Measurements from ENCODE around the gene DNTTIP2.
"Not testable (repeated sequence)": the region's sequence is repeated elsewhere in the genome, so short reads cannot be mapped to it uniquely, and the experiment has no call there.

The DNTTIP2 gene, protein sequence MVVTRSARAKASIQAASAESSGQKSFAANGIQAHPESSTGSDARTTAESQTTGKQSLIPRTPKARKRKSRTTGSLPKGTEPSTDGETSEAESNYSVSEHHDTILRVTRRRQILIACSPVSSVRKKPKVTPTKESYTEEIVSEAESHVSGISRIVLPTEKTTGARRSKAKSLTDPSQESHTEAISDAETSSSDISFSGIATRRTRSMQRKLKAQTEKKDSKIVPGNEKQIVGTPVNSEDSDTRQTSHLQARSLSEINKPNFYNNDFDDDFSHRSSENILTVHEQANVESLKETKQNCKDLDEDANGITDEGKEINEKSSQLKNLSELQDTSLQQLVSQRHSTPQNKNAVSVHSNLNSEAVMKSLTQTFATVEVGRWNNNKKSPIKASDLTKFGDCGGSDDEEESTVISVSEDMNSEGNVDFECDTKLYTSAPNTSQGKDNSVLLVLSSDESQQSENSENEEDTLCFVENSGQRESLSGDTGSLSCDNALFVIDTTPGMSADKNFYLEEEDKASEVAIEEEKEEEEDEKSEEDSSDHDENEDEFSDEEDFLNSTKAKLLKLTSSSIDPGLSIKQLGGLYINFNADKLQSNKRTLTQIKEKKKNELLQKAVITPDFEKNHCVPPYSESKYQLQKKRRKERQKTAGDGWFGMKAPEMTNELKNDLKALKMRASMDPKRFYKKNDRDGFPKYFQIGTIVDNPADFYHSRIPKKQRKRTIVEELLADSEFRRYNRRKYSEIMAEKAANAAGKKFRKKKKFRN

GRCh38 chr1:93878889-93879586 lies at the start of gene DNTTIP2:
DNTTIP2 (minus strand) TSS chr1:93879206; CDS start chr1:93879148, 58 bp downstream.
- DNase-seq (ENCODE audit: low read depth): peak; percentile 56

DNA sequence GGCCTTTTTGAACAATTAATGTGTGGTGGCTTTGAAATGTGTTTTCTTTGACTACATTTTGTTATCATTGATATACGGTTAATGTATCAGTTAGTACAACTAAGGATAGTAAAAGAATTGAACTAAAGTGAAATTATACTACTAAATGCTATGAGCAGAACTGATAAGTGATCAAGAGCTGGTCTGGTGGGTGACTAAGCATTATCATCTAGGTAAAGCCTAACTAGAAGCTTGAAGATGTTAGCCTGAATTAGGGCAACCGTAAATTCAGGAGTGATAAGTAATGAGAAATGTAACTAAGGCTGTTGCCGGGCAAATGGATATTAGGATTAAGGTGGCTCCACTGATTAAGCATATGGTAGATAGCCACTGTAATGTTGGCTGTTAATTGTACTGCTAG lies 46.2 kb upstream of the DNTTIP2 start:
- DNase-seq (ENCODE audit: low read depth): no peak

DNA sequence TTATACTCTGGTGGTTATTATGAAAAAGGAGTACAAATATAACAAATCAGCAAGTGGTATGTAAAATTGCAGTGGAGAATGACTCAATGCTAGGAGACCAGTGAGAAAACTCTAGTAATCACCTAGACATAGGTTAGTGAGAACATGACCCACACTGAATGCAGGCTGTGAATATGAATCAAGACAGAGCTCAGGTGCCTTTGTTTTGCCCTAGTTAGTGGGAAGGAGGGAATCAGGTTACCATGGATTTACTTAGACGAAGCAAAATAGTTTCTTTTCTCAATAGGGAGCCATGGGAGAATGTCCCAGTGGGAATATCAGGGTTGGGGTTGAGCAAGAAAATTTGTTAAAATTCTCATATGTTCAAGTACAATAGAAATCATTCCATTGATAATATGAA lies 40.8 kb upstream of the DNTTIP2 start:
- DNase-seq (ENCODE audit: low read depth): no peak

GRCh38 chr1:93917302-93917701 lies 38.3 kb upstream of the DNTTIP2 start:
- no peak for DNase-seq (ENCODE audit: low read depth)

DNA sequence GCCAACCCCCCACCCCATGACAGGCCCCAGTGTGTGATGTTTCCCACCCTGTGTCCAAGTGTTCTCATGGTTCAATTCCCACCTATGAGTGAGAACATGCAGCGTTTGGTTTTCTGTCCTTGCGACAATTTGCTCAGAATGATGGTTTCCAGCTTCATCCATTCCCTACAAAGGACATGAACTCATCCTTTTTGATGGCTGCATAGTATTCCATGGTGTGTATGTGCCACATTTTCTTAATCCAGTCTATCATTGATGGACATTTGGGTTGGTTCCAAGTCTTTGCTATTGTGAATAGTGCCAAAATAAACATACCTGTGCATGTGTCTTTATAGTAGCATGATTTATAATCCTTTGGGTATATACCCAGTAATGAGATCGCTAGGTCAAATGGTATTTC lies 31.9 kb upstream of the DNTTIP2 start:
- DNase-seq (ENCODE audit: low read depth): not testable (repeated sequence)

DNA sequence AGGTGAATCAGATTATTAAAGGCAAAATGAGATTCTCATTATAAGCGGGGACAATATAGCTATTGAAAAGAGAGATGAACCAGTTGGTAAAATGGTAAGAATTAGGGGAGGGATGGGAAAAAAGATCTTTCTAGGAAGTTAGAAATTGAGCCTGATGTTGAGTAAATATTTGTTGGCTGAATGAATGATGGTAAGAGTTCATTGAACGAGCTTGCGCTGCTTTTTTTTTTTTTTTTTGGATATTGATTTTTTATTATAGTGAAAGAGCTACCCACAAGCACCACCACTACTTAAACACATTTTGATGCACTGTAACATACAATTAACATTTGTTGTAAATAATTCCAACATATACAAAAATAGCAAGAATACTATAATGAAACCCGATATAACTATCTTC lies 31.3 kb upstream of the DNTTIP2 start:
- DNase-seq (ENCODE audit: low read depth): no peak

DNA sequence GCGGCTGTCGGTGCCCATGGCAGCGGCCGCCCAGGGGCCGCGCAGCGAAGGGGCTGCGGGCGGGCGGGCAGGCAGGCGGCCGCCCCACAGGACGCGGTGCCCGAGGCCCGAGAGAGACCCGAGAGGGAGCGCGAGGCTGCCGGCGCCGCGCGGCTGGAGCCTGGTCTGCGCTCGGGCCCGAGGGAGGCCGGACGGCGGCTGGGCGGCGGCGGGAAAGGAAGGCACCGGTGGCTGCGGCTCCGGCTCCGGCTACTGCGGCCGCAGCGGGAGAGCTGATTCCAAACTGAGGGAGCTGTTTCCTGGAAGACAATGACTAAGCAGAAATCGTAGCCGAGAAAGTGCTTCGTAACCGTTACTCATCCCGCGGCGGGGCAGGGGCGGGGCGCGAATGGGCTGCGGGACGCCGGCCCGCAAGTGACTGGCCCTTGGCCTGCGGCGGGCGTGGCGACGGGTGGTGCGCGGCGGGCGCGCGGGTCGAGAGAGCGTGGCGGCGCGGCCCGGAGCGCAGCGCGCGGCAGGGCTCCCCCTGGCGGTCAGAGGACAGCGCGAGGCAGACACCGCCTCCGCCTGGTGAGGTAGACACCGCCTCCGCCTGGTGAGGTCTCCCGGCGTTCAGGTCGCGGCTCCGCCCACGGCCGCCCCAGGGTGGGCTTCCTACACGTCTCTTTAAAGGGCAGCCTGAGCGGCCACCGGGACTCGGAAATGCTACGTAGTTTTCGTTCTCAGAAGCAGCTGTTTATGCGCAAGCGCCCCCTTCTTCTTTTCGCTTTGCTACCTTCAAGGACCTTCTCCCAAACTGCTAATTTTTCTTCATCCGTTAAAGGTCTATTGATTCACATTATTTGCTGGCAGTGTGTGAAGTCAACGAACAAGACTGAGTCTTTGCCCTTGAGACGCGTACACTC lies 30.4 kb upstream of the DNTTIP2 start, which contains the start of gene GCLM:
TSS of gene GCLM (minus strand) at position 285 of the 905 bp plus-strand sequence. CDS start at position 18, 267 bp downstream.
- DNase-seq (ENCODE audit: low read depth): peak; percentile 74

DNA sequence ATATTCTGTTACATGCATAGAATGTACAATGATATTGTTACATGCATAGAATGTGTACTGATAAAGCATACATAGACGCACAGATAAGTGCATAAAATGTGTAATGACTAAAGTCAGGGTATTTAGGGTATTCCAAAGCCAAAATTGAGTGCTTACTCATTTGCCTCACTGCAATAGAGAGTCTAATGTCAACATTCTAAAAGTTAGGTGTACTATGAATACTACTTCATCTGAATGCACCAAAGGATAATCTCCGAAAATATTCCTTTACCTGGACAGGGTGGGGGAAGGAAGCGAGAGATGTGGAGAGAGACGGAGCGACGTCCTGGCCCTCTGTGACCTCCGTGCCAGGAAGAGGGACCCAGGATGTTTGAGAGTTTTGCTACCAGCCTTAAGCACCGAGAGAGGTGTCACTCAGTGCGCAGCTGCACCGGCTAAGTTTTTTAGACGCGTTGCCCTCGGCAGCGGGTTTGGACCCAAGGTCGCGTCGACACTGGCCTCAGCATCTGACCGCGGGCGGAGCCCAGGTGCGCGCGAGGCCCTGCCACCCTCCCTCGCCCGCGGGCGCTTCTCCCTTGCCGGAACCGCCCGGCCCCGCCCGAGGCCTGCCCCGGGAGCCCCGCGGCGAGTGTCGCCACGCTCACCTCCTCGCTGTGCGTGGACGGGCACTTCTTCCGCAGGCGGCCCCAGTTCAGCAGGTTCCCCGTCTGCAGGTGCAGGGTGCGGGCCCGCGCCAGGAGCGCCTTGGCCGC lies 29.6 kb upstream of the DNTTIP2 start:
- DNase-seq (ENCODE audit: low read depth): peak; percentile 9

GRCh38 chr1:93907718-93908117 lies 28.7 kb upstream of the DNTTIP2 start:
- DNase-seq (ENCODE audit: low read depth): no peak

DNA sequence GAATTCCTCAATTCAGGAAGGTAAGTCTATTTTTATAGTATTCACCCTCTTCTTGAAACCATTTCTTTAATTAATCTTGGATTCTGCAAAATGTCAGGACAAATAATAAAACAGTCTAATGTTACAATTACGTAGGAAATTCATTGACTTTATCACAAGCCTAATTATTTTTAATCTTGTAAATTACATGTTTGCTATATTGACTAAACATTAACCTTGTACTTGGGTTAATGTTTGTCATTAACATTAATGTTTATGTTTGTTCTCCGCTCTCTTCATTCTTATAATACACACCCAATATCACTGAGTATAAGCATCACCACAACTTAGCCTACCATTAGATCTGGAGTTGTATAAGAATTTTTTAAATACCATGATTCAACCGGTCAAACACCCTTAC lies 27.5 kb upstream of the DNTTIP2 start:
- no peak for DNase-seq (ENCODE audit: low read depth)

- no peak for DNase-seq (ENCODE audit: low read depth)
Measured at GRCh38 chr1:93905734-93906133, 26.7 kb upstream of the DNTTIP2 start.

GRCh38 chr1:93905051-93905450 lies 26.0 kb upstream of the DNTTIP2 start:
- DNase-seq (ENCODE audit: low read depth): no peak

- DNase-seq (ENCODE audit: low read depth): no peak
Measured at GRCh38 chr1:93904228-93904627, 25.2 kb upstream of the DNTTIP2 start.

GRCh38 chr1:93900723-93901504 lies 21.9 kb upstream of the DNTTIP2 start:
- DNase-seq (ENCODE audit: low read depth): no peak

DNA sequence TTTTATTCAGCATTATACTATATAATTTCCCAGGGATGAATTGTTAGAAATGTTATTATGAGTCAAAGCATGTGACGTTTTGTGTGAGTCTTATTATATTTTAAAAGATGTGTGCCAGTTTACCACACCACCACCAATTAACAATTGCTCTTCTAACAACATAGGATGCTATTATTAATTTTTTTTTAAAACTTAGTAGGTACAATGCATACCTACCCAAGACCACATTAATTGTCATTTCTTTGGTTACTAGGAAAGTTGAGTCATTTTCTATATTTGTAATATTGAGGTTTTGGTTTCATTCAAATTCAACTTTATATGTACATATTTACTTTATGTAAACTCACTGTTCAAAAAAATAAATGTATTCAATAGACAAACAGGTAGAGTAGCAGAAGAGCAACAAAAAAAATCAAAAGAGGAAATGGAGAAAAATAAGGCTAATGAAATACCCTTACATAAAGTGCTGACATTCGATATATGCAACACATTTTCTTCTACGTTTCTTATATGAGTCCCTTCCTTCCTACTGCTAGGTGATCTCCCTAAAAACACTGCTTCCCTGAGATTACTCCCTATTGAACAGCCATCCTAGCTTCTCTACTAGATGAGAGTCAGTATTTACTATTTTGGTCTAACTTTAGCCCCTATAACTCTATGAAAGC lies 20.7 kb upstream of the DNTTIP2 start:
- DNase-seq (ENCODE audit: low read depth): no peak

DNA sequence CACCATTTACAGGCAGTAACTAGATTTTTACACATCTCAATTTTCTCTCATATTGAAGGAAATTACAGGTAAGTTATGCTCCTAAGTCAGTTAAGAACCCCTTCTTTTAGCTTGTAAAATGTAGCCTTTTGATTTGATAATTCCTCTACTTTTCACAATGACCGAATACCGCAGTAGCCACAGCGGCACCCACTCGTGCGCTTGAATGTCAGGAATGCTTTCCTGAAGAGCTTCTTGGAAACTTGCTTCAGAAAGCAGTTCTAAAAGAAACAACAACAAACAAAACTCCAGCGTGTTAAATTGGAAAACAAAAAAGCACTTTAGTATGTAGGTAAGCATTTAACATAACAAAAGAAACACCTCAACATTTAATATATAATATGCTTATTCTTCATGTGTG lies 9.9 kb upstream of the DNTTIP2 start:
- no peak for DNase-seq (ENCODE audit: low read depth)

DNA sequence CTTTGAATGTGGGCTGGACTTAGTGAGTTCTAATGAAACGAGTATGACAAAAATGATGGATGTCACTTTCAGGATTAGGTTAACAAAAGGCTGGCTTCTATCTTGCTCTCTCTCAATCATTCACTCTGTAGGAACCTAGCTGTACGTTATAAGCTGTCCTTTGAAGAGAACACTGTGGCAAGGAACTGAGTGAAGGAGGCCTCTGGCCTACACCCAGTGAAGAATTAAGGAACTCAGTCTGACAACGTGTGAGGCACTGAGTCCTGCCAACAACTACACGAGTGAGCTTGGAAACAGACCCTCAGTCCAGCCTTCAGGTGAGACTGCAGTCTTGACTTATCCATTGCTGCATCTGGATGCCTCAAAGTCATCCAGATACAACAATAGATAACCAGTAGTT lies 3.3 kb upstream of the DNTTIP2 start:
- no peak for DNase-seq (ENCODE audit: low read depth)

GRCh38 chr1:93880731-93881130 lies 1.7 kb upstream of the DNTTIP2 start:
- no peak for DNase-seq (ENCODE audit: low read depth)

DNA sequence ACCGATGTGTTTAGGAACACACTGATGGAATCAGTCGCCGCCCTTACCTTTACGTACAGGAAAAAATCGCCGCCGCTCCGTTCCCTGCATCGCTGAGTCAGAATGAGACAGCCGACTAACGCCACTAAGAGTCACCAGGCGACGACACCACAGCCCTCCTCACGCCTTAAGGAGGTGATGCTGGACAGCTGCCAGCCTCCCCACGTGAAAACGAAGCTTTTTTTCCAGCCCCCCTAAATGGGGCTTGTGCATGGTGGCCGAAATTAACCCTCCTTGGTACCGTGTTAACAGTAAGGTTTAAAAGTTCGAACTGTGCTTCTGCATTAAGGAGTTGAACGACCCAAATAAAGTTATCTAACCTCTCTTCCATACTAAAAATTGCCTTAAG lies 511 bp downstream of the DNTTIP2 start:
- DNase-seq (ENCODE audit: low read depth): peak; percentile 18

Measured in CMK (cell line).